ENCODE results near the gene LRRC28.

DNA sequence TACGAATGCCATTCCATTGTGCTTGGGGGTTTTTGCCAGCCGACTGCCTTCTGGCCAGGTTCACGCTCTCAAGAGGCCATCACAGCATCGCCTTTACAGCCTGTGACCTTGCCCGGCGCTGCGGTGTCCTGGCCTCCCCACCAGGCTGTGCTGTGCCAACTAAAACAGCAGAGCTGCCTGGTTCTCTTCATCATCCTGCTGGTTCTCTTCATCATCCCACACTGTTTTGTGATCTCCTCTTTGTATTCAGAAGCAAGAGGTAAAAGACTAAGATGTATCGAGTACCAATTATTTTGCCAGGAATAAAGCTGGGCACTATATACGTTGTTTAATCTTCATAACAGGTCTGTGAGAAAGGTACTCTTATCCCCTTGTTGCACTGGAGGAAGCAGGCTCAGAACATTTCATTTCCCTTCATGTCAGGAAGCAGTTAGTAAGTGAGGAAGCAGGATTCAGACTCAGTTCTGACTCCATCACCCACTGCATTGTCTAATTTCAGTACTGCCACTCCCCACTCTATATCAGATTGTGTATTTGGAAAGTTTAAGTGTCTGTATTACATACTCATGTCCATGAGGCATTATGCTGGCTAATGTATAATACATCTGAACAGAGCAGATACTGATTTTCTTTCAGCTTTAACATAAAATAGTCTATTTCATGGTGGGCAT is 92.7 kb downstream of the LRRC28 start:
- TF ChIP-seq, protein P1, sequence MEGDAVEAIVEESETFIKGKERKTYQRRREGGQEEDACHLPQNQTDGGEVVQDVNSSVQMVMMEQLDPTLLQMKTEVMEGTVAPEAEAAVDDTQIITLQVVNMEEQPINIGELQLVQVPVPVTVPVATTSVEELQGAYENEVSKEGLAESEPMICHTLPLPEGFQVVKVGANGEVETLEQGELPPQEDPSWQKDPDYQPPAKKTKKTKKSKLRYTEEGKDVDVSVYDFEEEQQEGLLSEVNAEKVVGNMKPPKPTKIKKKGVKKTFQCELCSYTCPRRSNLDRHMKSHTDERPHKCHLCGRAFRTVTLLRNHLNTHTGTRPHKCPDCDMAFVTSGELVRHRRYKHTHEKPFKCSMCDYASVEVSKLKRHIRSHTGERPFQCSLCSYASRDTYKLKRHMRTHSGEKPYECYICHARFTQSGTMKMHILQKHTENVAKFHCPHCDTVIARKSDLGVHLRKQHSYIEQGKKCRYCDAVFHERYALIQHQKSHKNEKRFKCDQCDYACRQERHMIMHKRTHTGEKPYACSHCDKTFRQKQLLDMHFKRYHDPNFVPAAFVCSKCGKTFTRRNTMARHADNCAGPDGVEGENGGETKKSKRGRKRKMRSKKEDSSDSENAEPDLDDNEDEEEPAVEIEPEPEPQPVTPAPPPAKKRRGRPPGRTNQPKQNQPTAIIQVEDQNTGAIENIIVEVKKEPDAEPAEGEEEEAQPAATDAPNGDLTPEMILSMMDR (conservative IDR thresholded peaks at IDR 0.05; ENCODE audit: low read depth, low read length) = no peak
- TF ChIP-seq, protein P2, sequence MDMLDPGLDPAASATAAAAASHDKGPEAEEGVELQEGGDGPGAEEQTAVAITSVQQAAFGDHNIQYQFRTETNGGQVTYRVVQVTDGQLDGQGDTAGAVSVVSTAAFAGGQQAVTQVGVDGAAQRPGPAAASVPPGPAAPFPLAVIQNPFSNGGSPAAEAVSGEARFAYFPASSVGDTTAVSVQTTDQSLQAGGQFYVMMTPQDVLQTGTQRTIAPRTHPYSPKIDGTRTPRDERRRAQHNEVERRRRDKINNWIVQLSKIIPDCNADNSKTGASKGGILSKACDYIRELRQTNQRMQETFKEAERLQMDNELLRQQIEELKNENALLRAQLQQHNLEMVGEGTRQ (IDR thresholded peaks at IDR 0.05; ENCODE audit: low read depth, low read length) = no peak
- no peak for TF ChIP-seq POLR2A (IDR thresholded peaks at IDR 0.05; ENCODE audit: low read depth, low read length)
- TF ChIP-seq SMC3 (IDR thresholded peaks at IDR 0.05; ENCODE audit: low read depth, low read length) = no peak
